Choroid plexus epithelial cell (primary cell): ENCODE measurements around the gene CALCOCO2.

ENCODE experiments used
- DNase-seq: peaks from one replicate; pipeline ENCODE4 v3.0.0-alpha.2; 2010; ENCODE audit warnings: low read depth
- H3K4me3 ChIP-seq: 2 replicates; pipeline ENCODE4 v1.5.1; 2011; ENCODE audit warnings: low read depth, mild to moderate bottlenecking, control low read depth, low read length, moderate library complexity
- CTCF ChIP-seq: conservative IDR thresholded peaks from 2 replicates; pipeline ENCODE4 v1.5.1; 2011; ENCODE audit warnings: low read depth, mild to moderate bottlenecking, control low read depth, inconsistent platforms, low read length, moderate library complexity

CALCOCO2 gene

GRCh38 chr17:48908853-48909394 is 78.1 kb downstream of the CALCOCO2 start:
- no peak for TF ChIP-seq CTCF
- H3K4me3 ChIP-seq, result peak overlapping the region; percentile 82
- peak; percentile 91 for DNase-seq

GRCh38 chr17:48909783-48910182 is 78.9 kb downstream of the CALCOCO2 start:
- no peak for TF ChIP-seq CTCF
- H3K4me3 ChIP-seq, result peak overlapping the region; percentile 82
- peak; percentile 37 for DNase-seq

GRCh38 chr17:48910370-48910769 is 79.5 kb downstream of the CALCOCO2 start:
- no peak for TF ChIP-seq CTCF
- peak overlapping the region; percentile 82 for H3K4me3 ChIP-seq
- DNase-seq, result no peak

GRCh38 chr17:48912476-48912875 is 81.6 kb downstream of the CALCOCO2 start:
- H3K4me3 ChIP-seq, result no peak overlapping the region
- TF ChIP-seq CTCF, result no peak
- no peak for DNase-seq
